ENCODE data around the gene CPPED1.

- TF ChIP-seq POLR2AphosphoS5 (IDR thresholded peaks at IDR 0.05): no peak
- no peak for TF ChIP-seq CTCF (IDR thresholded peaks at IDR 0.05)
- no peak for TF ChIP-seq POLR2A (IDR thresholded peaks at IDR 0.05)
- no peak for TF ChIP-seq EP300 (IDR thresholded peaks at IDR 0.05)
These were observed 35.8 kb downstream of the CPPED1 start for GRCh38 chr16:12767897-12768296.

Measured in sigmoid colon (tissue), 4 donors.